Measurements from ENCODE around the gene CARS2. TPM values are rescaled to one million over a fixed set of nuclear protein-coding genes. Genes with fewer than 3 reads are reported as not detected.

The CARS2 gene
- polyA plus RNA-seq, 2 of the 4 experiments (the other 2 are of a cell fraction): 31.5 to 41.4 TPM

DNA sequence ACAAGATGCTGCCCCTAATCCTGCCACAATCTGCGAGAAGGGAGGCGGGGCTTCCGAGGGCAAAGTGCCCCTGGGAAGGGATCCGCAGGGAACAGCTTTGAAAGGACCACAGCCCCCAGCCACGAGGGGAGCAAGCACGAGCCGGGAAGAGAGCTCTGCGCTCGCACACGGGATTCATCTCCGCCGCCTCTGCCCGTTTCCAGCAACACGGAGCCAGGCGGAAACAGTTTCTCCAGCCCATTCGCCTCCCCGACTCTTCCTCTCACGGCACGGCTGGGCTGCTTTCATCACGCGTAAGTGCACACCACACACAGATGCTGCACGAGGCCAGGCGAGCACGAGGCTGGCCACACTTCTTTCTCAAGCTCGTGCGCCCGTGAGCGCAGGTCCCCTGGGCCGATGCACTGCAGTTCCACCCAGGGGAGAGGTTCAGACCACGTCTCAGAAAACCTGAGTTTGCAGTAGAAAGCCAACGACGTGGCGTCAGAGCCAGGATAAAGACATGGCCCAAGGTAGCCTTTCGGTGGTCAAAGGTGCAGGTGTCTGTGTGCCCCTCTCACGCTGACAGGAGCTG lies 57.0 kb downstream of the CARS2 start:
- 94% methylated on average over 33 of the region's 35 CpGs for WGBS (ENCODE audit: missing lambda C conversion rate)
- FAIRE-seq: no peak
- Histone ChIP-seq H3K4me2 (no peak overlapping the region), H3K4me3 (no peak overlapping the region), H3K27ac (no peak overlapping the region), H3K4me1 (no peaks in the 10 kb centered on the region), H3K9me3 (no peaks in the 10 kb centered on the region)
- ATAC-seq: no peak
- DNase-seq (ENCODE audit: low read depth in 1 of 2, low spot score in 1 of 2): no peak
- TF ChIP-seq ZFP36 (IDR thresholded peaks at IDR 0.05; ENCODE audit: borderline replicate concordance, partially characterized antibody) (no peak), SMC3 (IDR thresholded peaks at IDR 0.05) (no peak), JUN (IDR thresholded peaks at IDR 0.05) (no peak), NR3C1 (IDR thresholded peaks at IDR 0.05) (no peak), MAFK (IDR thresholded peaks at IDR 0.05; ENCODE audit: partially characterized antibody) (no peak), NPAS2 (CRISPR knock-in tag; IDR thresholded peaks at IDR 0.05; ENCODE audit: borderline replicate concordance) (no peak), KDM5A (IDR thresholded peaks at IDR 0.05) (no peak), TP53 (CRISPR knock-in tag; IDR thresholded peaks at IDR 0.05) (no peak), HOXB5 (CRISPR knock-in tag; IDR thresholded peaks at IDR 0.05) (no peak)
- TF ChIP-seq, protein P1, sequence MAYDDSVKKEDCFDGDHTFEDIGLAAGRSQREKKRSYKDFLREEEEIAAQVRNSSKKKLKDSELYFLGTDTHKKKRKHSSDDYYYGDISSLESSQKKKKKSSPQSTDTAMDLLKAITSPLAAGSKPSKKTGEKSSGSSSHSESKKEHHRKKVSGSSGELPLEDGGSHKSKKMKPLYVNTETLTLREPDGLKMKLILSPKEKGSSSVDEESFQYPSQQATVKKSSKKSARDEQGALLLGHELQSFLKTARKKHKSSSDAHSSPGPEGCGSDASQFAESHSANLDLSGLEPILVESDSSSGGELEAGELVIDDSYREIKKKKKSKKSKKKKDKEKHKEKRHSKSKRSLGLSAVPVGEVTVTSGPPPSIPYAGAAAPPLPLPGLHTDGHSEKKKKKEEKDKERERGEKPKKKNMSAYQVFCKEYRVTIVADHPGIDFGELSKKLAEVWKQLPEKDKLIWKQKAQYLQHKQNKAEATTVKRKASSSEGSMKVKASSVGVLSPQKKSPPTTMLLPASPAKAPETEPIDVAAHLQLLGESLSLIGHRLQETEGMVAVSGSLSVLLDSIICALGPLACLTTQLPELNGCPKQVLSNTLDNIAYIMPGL (CRISPR knock-in tag; IDR thresholded peaks at IDR 0.05; ENCODE audit: borderline replicate concordance): no peak
- CTCF ChIA-PET: interaction anchor here (1.4 to 1.9 kb wide), 2 partner anchors 9 to 15 kb away, joined by 4 read pairs; no protein-coding TSS in a partner anchor
- POLR2A ChIA-PET: no interaction called here

DNA sequence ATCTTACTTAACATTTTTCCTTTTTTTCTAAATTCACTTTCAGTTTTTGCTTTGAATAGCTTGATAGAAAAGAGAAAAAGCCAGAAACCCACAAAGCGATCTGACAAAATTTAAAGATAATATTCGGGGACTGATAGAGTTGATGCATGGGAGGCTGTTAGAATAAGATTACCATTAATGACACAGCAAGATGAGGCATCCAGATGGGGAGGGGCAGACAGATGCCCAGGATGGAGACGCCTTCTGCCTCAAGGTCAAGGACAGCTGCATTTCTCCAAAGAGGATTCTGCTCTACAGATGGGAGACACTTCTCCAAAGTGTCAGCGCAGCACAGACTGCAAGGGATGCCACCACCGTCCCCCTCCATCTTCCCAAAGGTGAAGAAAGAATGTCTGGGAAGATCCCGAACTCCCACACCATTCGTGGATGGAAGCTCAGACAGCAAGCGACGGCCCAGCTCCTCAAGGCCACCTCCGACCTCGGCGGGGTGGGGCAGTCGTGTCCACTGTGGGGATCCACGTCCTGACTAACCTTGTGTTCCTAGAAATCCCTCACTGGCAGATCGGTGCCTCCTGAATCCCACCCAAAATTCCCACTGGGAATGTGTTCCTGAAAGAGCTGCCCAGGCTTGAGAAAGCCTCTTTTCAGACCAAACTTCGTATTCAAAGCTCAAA lies 57.6 kb downstream of the CARS2 start:
- no peak for FAIRE-seq
- no peaks in the 10 kb centered on the region for H3K4me1 ChIP-seq

More for the DNA sequence above, 57.6 kb downstream of the CARS2 start:
- Histone ChIP-seq H3K4me2 (no peak overlapping the region), H3K9me3 (no peaks in the 10 kb centered on the region), H3K4me3 (no peak overlapping the region), H3K27ac (no peak overlapping the region)
- 84% methylated on average over 16 of the region's 16 CpGs for WGBS (ENCODE audit: missing lambda C conversion rate)
- DNase-seq (ENCODE audit: low read depth in 1 of 2, low spot score in 1 of 2) (no peak), ATAC-seq (no peak)
- ChIA-PET CTCF (interaction anchor here (1.4 to 1.9 kb wide), 2 partner anchors 9 to 16 kb away, joined by 4 read pairs; no protein-coding TSS in a partner anchor), POLR2A (no interaction called here)
- TF ChIP-seq EHF (CRISPR knock-in tag; IDR thresholded peaks at IDR 0.05) (no peak), BHLHE40 (IDR thresholded peaks at IDR 0.05; ENCODE audit: low read depth, low read length) (no peak), RARB (CRISPR knock-in tag; IDR thresholded peaks at IDR 0.05) (no peak), KDM5A (IDR thresholded peaks at IDR 0.05) (no peak), HOXB5 (CRISPR knock-in tag; IDR thresholded peaks at IDR 0.05) (no peak), MAZ (IDR thresholded peaks at IDR 0.05; ENCODE audit: borderline replicate concordance, low read depth, low read length) (no peak), SREBF2 (IDR thresholded peaks at IDR 0.05) (no peak), RFX5 (IDR thresholded peaks at IDR 0.05) (no peak), ESRRA (IDR thresholded peaks at IDR 0.05; ENCODE audit: borderline replicate concordance, low read length) (no peak), EHMT2 (IDR thresholded peaks at IDR 0.05; ENCODE audit: low read depth) (no peak), GATA3 (IDR thresholded peaks at IDR 0.05; ENCODE audit: borderline replicate concordance) (no peak), FOXS1 (CRISPR knock-in tag; IDR thresholded peaks at IDR 0.05) (no peak), MAFK (IDR thresholded peaks at IDR 0.05; ENCODE audit: partially characterized antibody) (no peak), NR3C1 (IDR thresholded peaks at IDR 0.05) (no peak)
- TF ChIP-seq, protein P2, sequence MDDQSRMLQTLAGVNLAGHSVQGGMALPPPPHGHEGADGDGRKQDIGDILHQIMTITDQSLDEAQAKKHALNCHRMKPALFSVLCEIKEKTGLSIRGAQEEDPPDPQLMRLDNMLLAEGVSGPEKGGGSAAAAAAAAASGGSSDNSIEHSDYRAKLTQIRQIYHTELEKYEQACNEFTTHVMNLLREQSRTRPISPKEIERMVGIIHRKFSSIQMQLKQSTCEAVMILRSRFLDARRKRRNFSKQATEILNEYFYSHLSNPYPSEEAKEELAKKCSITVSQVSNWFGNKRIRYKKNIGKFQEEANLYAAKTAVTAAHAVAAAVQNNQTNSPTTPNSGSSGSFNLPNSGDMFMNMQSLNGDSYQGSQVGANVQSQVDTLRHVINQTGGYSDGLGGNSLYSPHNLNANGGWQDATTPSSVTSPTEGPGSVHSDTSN (IDR thresholded peaks at IDR 0.05): no peak
- TF ChIP-seq, protein P3, sequence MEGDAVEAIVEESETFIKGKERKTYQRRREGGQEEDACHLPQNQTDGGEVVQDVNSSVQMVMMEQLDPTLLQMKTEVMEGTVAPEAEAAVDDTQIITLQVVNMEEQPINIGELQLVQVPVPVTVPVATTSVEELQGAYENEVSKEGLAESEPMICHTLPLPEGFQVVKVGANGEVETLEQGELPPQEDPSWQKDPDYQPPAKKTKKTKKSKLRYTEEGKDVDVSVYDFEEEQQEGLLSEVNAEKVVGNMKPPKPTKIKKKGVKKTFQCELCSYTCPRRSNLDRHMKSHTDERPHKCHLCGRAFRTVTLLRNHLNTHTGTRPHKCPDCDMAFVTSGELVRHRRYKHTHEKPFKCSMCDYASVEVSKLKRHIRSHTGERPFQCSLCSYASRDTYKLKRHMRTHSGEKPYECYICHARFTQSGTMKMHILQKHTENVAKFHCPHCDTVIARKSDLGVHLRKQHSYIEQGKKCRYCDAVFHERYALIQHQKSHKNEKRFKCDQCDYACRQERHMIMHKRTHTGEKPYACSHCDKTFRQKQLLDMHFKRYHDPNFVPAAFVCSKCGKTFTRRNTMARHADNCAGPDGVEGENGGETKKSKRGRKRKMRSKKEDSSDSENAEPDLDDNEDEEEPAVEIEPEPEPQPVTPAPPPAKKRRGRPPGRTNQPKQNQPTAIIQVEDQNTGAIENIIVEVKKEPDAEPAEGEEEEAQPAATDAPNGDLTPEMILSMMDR (IDR thresholded peaks at IDR 0.05): no peak
- TF ChIP-seq, protein P4, sequence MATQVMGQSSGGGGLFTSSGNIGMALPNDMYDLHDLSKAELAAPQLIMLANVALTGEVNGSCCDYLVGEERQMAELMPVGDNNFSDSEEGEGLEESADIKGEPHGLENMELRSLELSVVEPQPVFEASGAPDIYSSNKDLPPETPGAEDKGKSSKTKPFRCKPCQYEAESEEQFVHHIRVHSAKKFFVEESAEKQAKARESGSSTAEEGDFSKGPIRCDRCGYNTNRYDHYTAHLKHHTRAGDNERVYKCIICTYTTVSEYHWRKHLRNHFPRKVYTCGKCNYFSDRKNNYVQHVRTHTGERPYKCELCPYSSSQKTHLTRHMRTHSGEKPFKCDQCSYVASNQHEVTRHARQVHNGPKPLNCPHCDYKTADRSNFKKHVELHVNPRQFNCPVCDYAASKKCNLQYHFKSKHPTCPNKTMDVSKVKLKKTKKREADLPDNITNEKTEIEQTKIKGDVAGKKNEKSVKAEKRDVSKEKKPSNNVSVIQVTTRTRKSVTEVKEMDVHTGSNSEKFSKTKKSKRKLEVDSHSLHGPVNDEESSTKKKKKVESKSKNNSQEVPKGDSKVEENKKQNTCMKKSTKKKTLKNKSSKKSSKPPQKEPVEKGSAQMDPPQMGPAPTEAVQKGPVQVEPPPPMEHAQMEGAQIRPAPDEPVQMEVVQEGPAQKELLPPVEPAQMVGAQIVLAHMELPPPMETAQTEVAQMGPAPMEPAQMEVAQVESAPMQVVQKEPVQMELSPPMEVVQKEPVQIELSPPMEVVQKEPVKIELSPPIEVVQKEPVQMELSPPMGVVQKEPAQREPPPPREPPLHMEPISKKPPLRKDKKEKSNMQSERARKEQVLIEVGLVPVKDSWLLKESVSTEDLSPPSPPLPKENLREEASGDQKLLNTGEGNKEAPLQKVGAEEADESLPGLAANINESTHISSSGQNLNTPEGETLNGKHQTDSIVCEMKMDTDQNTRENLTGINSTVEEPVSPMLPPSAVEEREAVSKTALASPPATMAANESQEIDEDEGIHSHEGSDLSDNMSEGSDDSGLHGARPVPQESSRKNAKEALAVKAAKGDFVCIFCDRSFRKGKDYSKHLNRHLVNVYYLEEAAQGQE (IDR thresholded peaks at IDR 0.05): no peak
- TF ChIP-seq, protein P5, sequence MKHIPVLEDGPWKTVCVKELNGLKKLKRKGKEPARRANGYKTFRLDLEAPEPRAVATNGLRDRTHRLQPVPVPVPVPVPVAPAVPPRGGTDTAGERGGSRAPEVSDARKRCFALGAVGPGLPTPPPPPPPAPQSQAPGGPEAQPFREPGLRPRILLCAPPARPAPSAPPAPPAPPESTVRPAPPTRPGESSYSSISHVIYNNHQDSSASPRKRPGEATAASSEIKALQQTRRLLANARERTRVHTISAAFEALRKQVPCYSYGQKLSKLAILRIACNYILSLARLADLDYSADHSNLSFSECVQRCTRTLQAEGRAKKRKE (CRISPR knock-in tag; IDR thresholded peaks at IDR 0.05; ENCODE audit: low read depth): no peak
